Activated T-cell treated with anti-CD3 and anti-CD28 coated beads, Interleukin-2, amount 50 U/mL, for 72 hours (primary cell): ENCODE results near the gene SLC38A8. TPM values are rescaled to one million over a fixed set of nuclear protein-coding genes. Genes with fewer than 3 reads are reported as not detected.

Experiments used
- ATAC-seq, 2 donors: fragments of 150-1000 bp; cut with Tn5 transposase; replicated peaks in 1 of 2; 2 replicates each; pipeline ENCODE4 v1.10.0; 2021; ENCODE audit warnings: moderate library complexity in 2 of 2, mild to moderate bottlenecking in 1 of 2
- DNase-seq, 2 donors: peaks; one replicate each; pipeline ENCODE4 v3.0.0; 2021 to 2022; ENCODE audit warnings: mixed read lengths in 1 of 2
- H3K27ac Mint-ChIP-seq: one replicate; pipeline ENCODE4 v1.8.0; 2022; ENCODE audit warnings: mild to moderate bottlenecking, moderate library complexity, mixed read lengths
- H3K27me3 Mint-ChIP-seq: one replicate; pipeline ENCODE4 v1.8.0; 2022; ENCODE audit warnings: low read depth, mixed read lengths
- H3K36me3 Mint-ChIP-seq, 2 donors: one replicate each; pipeline ENCODE4 v1.8.0; 2022; ENCODE audit warnings: mixed read lengths in 2 of 2, mild to moderate bottlenecking in 1 of 2; ENCODE audit not compliant: insufficient read depth in 2 of 2
- H3K4me1 Mint-ChIP-seq: one replicate; pipeline ENCODE4 v1.8.0; 2022; ENCODE audit warnings: low read depth, mixed read lengths
- H3K4me3 Mint-ChIP-seq, 2 donors: one replicate each; pipeline ENCODE4 v1.8.0; 2022; ENCODE audit warnings: mild to moderate bottlenecking in 2 of 2, mixed read lengths in 2 of 2, moderate library complexity in 2 of 2
- H3K9me3 Mint-ChIP-seq, 2 donors: one replicate each; pipeline ENCODE4 v1.8.0; 2022; ENCODE audit warnings: mixed read lengths in 2 of 2
- total RNA-seq, 2 donors: library from RNA; stranded (reverse); gene quantifications; one replicate each; pipeline ENCODE4 v1.2.3, GENCODE V29; 2022

Gene SLC38A8
- total RNA-seq, 2 donors from 2014 or later, result not detected

DNA sequence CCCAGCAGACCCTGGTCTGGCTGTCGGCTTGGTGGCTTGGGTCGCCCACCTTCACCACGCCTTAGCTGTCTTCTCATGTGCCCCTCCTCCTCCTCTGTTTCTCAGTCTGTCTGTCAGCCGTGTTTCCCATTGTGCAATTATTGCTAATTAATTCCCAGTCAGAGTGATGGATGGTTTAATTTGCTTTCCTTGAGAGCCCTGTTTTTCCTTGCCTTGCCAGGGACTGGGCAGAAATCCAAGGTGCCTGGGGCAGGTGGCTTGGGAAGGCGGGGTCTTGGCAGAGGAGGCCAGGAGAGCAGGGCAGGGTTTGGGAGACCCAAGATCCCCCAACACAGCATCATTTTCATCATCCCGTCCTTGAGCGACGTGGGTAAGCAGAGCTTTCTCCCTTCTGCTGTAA is 53.3 kb downstream of the SLC38A8 start:
- Mint-ChIP-seq H3K4me3 (no peak overlapping the region), H3K36me3 (no peaks in the 10 kb centered on the region), H3K9me3 (no peaks in the 10 kb centered on the region), H3K27me3 (peaks cover 20% of the 10 kb centered on the region), H3K4me1 (no peaks in the 10 kb centered on the region), H3K27ac (no peak overlapping the region)
- ATAC-seq, result no peak
- DNase-seq, result no peak

GRCh38 chr16:83983491-83983890 is 59.1 kb downstream of the SLC38A8 start:
- H3K4me1 Mint-ChIP-seq, result no peaks in the 10 kb centered on the region
- no peaks in the 10 kb centered on the region for H3K36me3 Mint-ChIP-seq
- no peak overlapping the region for H3K27ac Mint-ChIP-seq
- ATAC-seq (no peak), DNase-seq (no peak)
- no peaks in the 10 kb centered on the region for H3K27me3 Mint-ChIP-seq
- no peak overlapping the region for H3K4me3 Mint-ChIP-seq
- H3K9me3 Mint-ChIP-seq, result peaks cover 0 to 2% of the 10 kb centered on the region in 2 donors

DNA sequence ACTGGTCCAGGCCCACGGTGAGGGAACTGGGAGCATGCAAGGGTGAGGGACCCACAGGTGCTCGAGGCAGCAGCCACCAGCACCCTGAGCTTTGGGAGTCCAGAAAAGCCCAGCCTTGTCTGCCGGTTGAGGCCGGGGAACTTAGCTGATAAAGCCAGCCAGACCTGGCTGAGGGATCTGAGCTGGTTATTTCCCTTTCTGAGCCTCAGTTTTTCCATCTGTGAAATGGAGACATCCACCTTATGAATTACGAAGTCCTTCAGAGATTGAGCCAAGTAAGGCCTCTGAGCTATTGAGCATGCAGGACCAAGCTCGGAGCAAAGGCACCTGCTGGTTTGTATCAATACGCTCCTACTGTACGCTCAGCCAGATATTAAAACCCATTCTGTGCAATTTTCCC is 60.8 kb downstream of the SLC38A8 start:
- no peak for ATAC-seq
- H3K4me1 Mint-ChIP-seq, result no peaks in the 10 kb centered on the region
- no peak overlapping the region for H3K27ac Mint-ChIP-seq
- H3K36me3 Mint-ChIP-seq, result no peaks in the 10 kb centered on the region
- H3K4me3 Mint-ChIP-seq, result no peak overlapping the region
- H3K27me3 Mint-ChIP-seq, result peaks cover 1% of the 10 kb centered on the region
- H3K9me3 Mint-ChIP-seq, result peaks cover 0 to 4% of the 10 kb centered on the region in 2 donors
- DNase-seq, result no peak

DNA sequence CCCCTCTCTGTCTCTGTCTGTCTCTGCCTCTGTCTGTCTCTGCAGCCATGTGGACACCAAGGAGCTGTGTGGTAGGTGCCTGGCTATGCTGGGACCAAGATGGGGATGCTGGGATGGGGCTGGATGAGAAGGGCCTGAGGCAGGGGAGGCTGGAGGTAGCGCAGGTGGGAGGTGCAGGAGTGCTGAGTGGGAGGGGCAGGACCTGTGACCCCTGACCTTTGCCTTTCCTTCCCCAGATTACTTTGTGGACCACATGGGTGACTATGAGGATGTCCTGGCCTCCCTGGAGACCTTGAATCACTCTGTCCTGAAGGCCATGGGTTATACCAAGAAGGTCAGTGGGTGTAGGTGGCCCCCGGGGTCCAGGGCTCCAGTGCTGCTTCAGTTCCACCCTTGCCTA is 61.8 kb downstream of the SLC38A8 start:
- Mint-ChIP-seq H3K36me3 (no peaks in the 10 kb centered on the region), H3K4me3 (no peak overlapping the region), H3K9me3 (peaks cover 0 to 4% of the 10 kb centered on the region in 2 donors), H3K4me1 (no peaks in the 10 kb centered on the region), H3K27ac (no peak overlapping the region), H3K27me3 (peaks cover 5% of the 10 kb centered on the region)
- no peak for ATAC-seq
- no peak for DNase-seq

- H3K27me3 Mint-ChIP-seq, result peaks cover 10% of the 10 kb centered on the region
- H3K27ac Mint-ChIP-seq, result no peak overlapping the region
- H3K4me1 Mint-ChIP-seq, result no peaks in the 10 kb centered on the region
- ATAC-seq (no peak), DNase-seq (no peak)
- peaks cover 0 to 4% of the 10 kb centered on the region in 2 donors for H3K9me3 Mint-ChIP-seq
- H3K4me3 Mint-ChIP-seq, result no peak overlapping the region
- no peaks in the 10 kb centered on the region for H3K36me3 Mint-ChIP-seq
Observed at GRCh38 chr16:83979441-83979840, 63.2 kb downstream of the SLC38A8 start.

DNA sequence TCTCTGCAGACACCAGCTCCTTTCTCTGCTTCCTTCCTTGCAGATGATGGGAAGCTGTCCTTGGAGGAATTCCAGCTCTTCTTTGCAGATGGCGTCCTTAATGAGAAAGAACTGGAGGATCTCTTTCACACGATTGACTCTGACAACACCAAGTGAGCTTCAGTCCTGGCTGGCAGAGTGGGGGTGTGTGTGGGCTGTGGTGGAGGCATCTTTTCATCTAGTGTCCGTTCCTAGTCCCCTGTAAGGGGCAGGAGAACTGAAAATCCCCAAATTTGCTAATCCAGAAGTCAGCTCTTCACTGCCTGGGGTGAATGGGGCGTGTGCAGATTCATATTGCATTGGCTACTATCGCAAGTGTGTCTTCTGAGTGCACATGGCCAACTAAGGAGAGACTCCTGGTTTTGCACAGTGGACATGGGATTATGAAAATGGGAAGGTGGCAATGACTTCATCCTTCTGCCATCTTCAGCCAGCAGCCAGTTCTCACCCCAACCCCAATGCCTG is 64.1 kb downstream of the SLC38A8 start:
- Mint-ChIP-seq H3K27me3 (peaks cover 12% of the 10 kb centered on the region), H3K4me1 (no peaks in the 10 kb centered on the region), H3K4me3 (no peak overlapping the region), H3K36me3 (no peaks in the 10 kb centered on the region), H3K9me3 (peaks cover 0 to 4% of the 10 kb centered on the region in 2 donors), H3K27ac (no peak overlapping the region)
- no peak for DNase-seq
- no peak for ATAC-seq

DNA sequence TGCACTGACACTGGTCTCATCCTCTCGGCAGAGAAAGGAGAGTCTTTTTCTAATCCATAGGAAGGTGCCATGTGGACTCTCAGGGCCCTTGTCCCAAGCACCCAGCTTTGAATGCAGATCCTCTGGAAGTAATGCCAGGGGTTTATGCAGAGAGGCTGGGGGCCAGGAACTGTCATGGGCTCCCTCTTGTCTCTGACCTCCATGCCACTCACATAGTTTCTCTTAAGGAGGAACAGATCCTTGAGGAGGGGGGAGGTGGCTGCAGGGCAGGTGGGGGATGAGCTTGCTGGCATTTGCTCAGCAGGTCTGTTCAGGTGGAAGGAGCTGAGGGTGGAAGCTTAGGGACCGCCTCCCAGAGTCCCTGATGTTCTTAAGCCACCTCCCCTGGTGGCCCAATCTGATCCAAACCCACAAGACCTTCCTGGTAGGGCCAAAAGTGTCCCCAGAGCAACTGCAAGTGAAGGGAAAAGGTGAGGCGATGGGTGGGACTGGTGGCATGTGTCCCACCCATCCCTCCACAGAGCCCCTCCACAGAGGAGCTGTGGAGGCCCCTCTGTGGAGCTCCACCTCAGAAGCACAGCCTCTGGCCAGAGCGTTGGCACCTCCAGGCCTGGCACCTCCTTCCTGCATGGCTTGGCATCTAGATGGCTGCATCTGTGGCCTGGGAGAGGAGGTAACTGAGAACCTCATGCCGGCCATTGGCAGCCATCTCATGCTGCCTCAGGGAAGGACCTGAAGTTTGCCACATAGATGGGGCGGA is 65.4 kb downstream of the SLC38A8 start:
- no peaks in the 10 kb centered on the region for H3K4me1 Mint-ChIP-seq
- H3K4me3 Mint-ChIP-seq, result no peak overlapping the region
- H3K9me3 Mint-ChIP-seq, result peaks cover 0 to 4% of the 10 kb centered on the region in 2 donors
- H3K27ac Mint-ChIP-seq, result no peak overlapping the region
- no peaks in the 10 kb centered on the region for H3K36me3 Mint-ChIP-seq
- ATAC-seq (no peak), DNase-seq (no peak)
- H3K27me3 Mint-ChIP-seq, result peaks cover 12% of the 10 kb centered on the region

GRCh38 chr16:83975590-83976260 is 66.9 kb downstream of the SLC38A8 start:
- H3K36me3 Mint-ChIP-seq, result no peaks in the 10 kb centered on the region
- no peaks in the 10 kb centered on the region for H3K4me1 Mint-ChIP-seq
- no peak for DNase-seq
- no peak overlapping the region for H3K4me3 Mint-ChIP-seq
- peaks cover 12% of the 10 kb centered on the region for H3K27me3 Mint-ChIP-seq
- ATAC-seq, result no peak
- H3K27ac Mint-ChIP-seq, result no peak overlapping the region
- H3K9me3 Mint-ChIP-seq, result peaks cover 0 to 4% of the 10 kb centered on the region in 2 donors

DNA sequence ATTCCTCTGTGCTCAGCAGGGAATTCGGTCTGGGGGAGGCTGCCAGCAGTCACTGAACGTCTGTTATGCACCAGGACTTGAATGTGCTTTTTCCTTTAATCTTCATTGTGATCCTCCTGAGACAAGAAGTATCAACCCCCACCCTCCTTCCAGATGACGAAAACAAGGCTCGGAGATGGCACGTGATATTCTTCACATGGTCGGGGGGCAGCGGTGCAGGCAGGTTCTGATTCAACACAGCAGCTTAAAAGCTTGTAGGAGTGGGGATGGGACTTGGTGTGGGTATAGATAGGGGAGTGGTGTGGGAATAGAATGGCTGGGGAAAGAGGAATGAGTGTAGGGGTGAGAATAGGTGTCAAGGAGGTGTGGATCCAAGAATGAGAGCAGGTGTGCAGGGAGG is 68.1 kb downstream of the SLC38A8 start:
- no peak overlapping the region for H3K4me3 Mint-ChIP-seq
- no peak for ATAC-seq
- H3K36me3 Mint-ChIP-seq, result no peaks in the 10 kb centered on the region
- DNase-seq, result no peak
- peaks cover 19% of the 10 kb centered on the region for H3K27me3 Mint-ChIP-seq
- H3K4me1 Mint-ChIP-seq, result no peaks in the 10 kb centered on the region
- H3K9me3 Mint-ChIP-seq, result peaks cover 0 to 4% of the 10 kb centered on the region in 2 donors
- H3K27ac Mint-ChIP-seq, result no peak overlapping the region

DNA sequence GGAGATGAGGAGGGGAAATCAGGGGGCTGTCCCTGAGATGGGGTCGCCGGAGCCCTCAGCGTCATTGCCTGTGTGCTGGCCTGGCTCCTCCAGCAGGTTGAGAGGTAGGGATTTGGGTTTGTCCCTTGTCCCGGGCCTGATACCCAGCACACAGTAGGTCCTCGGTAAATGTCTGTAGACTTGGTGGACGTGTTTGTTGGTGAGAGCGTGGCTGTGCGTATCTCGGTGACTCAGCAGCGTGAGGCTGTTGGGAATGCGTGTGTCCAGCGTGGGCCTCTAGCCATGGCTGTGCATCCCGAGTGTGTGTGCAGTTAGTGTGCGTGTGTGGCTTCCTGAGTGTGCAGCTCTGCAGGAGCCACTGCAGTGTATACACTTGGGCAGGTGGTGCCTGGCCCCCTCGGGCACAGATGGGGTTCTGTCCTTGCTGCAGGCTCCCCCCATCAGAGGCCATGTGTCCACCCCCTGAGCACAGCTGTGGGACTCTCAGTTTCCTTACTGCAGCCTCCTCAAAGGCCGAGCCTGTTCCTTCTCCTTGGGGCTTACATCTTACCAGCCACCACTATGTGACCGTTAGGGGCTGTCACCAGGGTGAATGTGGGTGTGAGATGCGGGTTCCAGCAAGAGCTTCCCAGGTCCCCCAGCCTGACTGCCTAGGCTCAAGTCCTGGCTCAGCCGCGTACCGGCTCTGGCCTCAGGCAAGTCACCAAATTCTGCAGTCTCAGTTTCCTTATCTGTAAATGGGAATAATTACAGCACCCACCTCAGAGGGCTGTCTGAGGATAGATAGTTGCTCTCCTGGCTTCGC is 68.8 kb downstream of the SLC38A8 start:
- Mint-ChIP-seq H3K4me1 (no peaks in the 10 kb centered on the region), H3K27ac (no peak overlapping the region), H3K9me3 (peaks cover 0 to 3% of the 10 kb centered on the region in 2 donors), H3K27me3 (peaks cover 25% of the 10 kb centered on the region), H3K36me3 (no peaks in the 10 kb centered on the region), H3K4me3 (no peak overlapping the region)
- DNase-seq (no peak), ATAC-seq (no peak)

GRCh38 chr16:83973077-83973476 is 69.5 kb downstream of the SLC38A8 start:
- no peak overlapping the region for H3K4me3 Mint-ChIP-seq
- H3K4me1 Mint-ChIP-seq, result no peaks in the 10 kb centered on the region
- H3K27me3 Mint-ChIP-seq, result peaks cover 25% of the 10 kb centered on the region
- ATAC-seq (no peak), DNase-seq (no peak)
- H3K27ac Mint-ChIP-seq, result no peak overlapping the region
- no peaks in the 10 kb centered on the region for H3K36me3 Mint-ChIP-seq
- peaks cover 0 to 2% of the 10 kb centered on the region in 2 donors for H3K9me3 Mint-ChIP-seq

DNA sequence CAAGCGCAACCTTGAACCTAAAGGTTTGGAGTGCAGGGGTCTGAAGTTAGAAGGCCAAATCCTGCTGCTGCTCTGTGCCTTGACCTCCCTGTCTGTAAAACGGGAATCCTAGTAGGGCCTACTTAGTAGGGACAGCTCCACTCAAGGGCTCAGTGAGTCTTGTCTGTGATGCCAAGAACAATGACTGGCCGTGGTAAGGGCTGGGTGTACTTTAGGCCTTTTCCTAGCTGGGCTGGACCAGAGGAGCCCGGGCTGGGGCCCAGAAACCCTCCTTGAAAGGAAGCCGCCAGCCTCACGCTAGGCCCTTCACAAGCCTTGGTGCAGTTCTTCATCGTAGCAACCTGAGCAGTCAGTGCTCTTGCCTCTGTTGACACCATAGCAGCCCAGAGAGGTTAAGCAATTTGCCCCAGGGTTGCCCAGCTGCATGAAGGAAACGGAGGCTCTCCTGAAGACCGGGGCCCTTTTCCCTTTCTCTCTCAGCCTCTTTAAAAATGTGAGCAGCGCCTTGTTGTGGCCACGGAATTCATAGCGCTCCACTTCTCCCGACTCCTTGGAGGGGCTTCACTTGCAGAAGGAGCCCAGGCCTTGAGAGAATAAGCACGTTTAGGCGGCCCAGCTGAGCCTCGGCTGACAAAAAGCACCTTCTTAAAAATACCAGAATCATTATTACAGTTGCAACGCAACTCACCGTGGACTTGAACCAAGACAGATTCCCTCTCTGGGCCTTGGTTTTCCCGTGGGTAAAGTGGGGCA is 70.2 kb downstream of the SLC38A8 start:
- Mint-ChIP-seq H3K36me3 (no peaks in the 10 kb centered on the region), H3K4me3 (no peak overlapping the region), H3K4me1 (no peaks in the 10 kb centered on the region), H3K27me3 (peaks cover 31% of the 10 kb centered on the region), H3K27ac (no peak overlapping the region), H3K9me3 (no peaks in the 10 kb centered on the region)
- no peak for ATAC-seq
- no peak for DNase-seq
